CD1c-positive myeloid dendritic cell (primary cell): ENCODE results near the gene STXBP6.
"Not testable (repeated sequence)": the region's sequence is repeated elsewhere in the genome, so short reads cannot be mapped to it uniquely, and the experiment has no call there.

ENCODE experiments used
- DNase-seq: peaks from one replicate; pipeline ENCODE4 v3.0.0-alpha.2; 2016; ENCODE audit errors: extremely low spot score

Gene STXBP6

DNA sequence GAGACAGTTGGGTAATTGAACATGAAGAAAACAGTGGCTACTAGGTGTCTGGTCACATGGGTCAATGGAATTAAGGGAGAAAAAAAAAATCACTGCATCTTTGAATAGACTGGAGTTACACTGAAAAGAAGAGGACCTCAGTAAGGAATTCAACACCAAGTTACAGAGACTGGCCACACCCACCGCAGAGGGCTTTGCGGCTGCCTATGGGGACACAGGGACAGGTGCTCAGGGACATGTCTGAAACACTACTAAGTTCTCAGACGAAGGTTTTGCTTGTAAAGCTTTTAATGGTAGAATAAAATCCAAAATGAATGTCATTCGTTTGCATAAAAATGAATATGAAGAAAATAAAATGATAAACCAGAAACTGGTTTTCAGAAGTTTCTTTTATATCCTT lies 93.8 kb downstream of the STXBP6 start:
- no peak for DNase-seq

DNA sequence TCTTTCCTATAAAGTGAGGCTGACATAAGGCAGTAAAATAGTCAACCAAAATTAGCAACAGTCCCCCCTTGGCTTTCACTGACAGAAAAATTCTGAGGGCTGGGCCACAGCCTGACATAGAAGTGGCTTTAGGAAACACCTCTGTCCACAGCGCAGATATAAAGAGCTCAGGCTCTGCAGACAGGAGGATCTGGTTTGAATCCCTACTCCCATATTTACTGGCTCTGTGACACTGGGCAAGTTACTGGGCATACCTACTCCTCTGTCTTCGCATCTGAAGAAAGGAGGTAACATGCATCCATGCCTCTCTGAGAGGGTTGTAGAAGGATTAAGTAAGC lies 95.3 kb downstream of the STXBP6 start:
- DNase-seq, result no peak

DNA sequence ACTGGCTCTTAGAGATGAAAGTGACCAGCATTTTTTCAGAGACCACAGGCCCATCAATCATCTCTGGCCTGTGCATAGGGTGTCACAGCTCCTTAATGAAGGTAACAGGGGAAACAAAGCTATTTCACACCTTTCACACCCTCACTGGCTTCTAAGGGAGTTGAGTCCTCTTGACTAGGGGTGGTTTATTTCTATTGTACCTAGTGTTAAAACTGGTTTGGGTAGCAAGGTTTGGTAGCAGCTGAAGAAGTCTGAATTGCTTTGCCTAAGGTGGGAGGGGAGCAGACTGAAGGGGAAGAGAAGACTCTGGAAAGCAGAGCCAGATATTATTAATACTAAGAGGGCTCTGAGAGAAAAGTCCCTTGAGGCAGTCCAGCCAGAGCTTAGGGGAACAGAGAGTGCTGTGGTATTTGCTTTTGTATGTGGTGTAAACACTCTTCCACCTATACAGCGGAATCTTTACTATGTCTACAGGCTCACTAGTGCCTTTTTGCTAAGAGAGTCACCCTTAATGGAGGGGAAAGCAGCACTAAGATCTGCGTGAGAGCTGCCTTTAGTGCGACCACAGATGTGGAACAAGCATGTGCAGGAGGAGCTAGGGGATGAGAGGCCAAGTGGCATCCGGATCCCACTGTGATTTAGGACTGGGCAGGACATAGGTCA lies 95.8 kb downstream of the STXBP6 start:
- no peak for DNase-seq

DNA sequence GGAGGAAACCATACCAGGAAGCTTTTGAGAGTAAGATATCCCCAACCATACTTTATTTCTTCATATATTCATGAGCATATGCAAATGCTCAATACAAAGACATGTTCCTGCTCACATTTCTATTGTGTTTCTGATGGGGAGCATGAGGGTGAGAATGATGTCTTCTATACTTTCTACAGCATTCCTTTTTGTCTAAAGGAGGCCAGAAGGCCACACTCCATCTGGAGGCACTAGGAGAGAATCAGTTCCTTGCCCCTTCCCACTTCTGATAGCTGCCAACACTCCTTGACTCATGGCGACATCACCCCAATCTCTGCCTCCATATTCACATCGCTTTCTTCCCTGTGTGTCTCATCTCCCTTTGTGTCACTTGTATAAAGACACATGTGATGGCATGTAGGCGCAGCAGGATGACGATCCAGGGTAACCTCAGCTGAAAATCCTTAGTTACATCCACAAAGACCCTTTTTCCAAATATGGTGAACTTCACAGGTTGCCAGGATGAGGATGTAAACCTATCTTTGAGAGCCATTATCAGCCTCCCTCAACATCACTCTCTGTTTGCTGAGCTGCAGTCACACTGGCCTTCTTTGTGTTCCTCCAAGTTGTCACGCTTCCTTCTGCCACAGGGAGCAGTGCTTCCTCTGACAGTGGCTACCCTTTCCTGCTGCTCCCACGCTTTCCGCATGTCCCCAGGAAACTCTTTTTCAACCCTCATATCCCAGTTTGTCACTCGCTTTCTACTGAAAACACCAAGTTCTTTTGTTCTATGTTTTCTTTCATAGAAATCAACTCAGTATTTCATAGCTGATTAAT lies 96.9 kb downstream of the STXBP6 start:
- no peak for DNase-seq

DNA sequence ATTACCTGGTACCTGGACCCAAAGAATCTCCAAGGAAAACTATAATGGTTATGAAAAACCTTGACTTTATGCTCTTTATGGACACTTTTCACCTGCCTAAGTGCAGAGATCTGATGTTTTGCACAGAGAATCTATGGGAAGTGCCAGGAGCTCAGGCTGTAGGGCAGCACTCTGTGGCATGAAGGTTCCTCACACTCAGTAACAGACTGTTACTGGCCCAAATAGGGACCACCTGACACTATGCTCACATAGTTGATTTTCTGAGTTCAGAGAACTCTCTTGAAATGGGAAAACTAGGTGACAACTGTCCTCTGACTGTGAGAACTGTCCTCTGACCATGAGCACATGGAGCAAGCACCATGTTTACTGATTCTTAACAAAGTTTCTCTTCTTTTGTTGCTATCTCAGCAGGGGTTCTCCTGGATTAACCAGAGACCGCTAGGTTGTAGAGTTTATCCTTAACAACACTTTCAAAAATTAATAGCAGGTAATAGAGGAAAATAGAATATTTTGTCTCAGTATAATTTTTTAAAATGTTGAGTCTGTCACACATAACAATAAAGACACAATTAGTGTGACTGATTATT lies 101.6 kb downstream of the STXBP6 start:
- DNase-seq, result no peak

DNA sequence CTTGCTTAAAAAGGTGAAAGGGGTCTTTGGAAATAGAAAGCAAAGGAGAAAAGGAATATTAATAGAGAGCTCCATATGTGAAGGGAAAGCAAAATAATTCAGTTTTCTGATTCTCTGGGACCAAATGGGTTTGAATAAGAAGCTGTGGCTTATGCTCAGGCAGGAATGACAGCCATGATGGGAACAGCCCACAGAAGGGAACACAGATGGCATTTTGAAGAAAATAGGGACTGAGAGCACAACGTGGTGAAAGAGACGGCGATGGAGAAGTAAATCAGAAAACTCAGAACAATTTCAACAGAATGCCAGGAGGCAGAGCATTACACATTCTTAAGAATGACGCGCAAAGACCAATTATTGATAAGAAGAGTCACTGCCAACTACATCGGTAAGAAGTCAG lies 102.8 kb downstream of the STXBP6 start:
- no peak for DNase-seq

DNA sequence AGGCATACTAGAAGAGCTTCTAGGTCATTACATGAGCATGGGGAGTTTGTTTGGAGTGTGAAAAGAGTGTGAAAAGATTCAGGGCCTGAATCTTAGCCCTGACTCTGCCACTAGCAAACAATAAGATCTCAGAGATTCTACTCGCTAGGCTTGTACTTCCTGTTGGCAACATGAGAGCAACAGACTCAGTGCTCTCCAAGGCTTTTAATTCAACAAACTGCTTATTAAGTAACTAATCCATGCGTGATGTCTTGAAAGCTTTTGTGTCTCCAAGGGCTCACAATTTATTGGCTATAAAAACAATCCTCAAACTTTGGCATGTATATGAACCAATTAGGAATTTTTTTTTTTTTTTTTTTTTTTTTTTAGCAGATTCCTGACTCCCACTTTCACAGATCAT lies 105.1 kb downstream of the STXBP6 start:
- DNase-seq, result no peak

DNA sequence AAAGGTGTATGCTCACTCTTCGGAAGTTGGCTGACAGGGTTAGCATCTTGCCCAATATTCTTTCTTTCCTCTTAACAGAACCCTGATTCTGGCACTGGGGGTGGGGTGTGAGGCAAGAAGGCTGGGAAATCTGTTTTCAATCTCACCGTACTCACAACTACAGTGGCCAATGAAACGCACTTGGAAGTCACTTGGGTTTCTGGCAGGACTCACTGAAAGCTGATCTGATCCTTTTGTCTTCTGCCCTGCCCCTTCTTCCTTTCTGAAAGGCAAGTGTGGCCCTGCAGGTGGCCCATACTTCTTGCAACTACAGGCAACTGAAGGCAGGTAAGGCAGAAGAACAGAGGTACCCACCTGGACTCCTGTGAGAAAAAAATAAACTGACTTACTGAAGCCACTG lies 106.9 kb downstream of the STXBP6 start:
- DNase-seq, result no peak

DNA sequence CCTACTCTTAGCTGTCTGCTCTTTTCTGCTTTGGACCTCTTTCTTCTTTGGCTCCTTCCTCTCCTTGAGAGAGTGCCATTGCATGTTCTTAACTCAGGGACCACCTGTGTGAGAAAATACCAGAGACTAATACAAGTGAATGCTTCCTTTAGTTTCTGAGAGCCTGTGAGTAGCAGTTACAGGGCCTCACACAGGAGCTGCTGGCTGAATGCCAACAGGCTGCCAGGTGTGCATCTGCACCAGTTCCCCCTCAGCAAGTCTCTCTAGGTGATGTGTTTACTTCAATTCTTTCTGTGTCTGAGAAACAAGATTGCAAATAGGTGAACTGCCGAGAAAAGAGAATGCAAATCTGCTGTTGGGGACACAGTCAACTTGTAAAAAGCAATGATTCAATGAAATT lies 108.2 kb downstream of the STXBP6 start:
- DNase-seq, result no peak

DNA sequence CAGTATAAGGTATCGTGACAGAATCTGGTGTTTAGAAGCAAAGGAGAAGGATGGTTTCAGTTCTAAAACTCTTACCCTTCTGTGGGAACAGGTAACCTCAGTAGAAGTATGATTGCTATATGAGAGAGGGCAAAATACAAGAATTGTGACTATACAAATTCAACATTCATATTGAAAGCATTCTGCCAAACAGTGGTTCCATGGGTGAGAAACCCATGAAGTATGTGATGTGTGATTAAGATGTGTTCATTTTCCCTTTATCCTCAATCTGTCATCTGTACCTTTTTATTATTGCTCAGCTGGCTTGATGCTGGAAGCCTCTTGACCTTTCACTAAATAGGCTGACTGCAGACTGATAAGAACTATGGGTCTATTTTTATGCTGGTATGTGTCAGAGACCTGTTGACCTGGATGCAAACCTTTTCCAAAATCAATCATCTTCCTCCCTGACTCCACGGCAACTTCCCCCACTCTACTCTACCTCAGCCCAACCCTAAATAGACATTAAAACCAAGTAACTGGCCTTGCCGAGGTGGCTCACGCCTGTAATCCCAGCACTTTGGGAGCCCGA lies 109.6 kb downstream of the STXBP6 start:
- DNase-seq, result no peak

DNA sequence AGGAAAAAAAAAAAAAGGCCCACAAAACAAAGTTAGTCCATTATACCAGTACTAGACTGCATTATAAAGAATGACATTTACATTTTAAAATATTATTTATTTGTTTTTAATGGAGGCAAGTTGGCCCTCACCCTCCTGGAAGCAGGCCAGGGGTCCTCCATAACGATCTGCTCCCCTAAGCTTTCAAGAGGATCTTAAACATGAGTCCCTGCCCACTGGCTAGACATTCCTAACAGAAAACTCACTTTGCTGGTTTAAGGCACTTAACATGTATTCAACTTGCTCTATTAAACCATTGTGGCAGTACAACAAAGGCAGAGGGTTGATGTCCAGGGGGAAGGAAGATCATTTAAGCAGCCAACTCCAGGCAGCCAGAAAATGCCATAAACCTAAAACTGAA lies 111.4 kb downstream of the STXBP6 start:
- DNase-seq, result no peak

DNA sequence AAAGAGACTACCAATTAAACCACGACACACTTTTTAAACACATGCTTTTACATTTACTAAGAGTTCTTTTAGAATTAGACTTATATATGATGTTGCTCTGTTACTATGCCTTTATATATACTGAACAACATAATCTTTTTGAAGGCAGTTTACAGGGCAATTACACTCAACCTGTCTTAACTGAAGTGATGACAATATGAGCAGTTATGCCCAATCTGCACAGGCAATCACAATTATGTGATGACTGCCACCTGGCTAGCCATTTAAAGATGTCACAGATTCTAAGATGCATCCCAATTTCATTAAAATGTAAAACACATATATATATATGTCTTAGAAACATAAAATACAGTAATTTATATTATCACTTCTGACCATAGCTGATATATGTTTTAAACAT lies 112.6 kb downstream of the STXBP6 start:
- no peak for DNase-seq

DNA sequence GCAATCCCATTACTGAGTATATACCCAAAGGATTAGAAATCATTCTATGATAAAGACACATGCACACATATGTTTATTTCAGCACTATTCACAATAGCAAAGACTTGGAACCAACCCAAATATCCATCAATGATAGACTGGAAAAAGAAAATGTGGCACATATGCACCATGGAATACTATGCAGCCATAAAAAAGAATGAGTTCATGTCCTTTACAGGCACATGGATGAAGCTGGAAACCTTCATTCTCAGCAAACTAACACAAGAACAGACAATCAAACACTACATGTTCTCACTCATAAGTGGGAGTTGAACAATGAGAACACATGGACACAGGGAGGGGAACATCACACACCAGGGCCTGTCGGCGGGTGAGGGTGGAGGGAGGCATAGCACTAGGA lies 113.2 kb downstream of the STXBP6 start:
- not testable (repeated sequence) for DNase-seq

DNA sequence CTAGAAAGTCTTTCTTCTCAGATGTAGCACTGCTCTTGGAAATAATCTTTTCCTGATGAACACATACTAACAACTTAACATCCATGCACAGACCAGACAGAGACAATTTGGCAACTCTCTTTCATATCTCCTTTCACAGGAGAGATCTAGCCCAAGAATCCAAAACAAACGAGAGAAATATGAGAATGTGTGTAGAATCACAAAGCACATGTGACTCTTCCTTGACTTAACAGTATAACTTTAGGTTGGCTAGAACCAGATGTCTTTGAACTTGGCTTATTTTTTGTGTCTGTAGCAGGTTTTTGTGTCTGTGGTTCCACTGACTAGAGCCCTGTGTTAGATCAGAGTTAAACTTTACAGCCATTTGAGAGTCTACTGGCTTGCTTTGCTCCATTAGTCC lies 114.2 kb downstream of the STXBP6 start:
- DNase-seq, result no peak

DNA sequence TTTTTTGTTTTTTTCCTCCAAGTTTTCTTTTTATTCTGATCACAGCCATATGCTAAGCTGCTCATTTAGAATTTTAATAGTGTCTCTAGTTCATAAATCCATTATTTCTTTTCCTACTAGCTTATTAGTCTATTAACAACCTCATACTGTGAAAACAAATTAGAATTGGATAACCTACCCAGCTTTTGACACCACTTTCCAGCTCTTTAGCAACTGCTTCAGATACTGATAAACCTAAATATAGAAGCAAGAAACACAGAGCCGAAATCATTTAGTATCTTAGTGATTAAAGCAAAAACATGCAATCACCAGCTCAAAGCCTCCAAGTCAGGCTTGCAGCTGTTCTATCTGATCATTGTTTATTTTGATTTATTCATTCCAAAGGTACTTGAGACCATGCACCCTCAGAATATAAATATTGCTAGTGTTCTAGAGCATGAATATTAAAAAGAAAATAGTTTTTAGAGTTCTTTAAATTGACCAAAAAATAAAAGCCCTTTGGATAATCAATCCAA lies 121.5 kb downstream of the STXBP6 start:
- DNase-seq, result no peak

DNA sequence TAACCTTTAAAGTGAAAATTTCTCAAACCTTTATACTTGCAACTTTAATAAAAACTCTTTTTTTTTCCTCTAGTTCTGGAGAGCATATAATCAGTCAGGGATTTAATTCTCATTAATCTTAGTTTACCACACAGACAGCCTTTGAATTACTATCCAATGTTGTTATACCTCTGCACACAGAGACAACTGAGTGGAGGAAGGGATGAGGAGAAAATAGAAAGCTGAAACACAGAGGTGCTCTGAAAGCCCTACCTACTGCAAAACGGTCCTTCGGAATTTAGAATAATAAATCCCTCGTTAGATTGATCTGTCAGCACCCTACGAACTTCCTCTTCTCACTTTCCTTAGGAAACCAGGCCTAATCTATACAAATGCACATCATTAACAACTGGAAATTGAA lies 122.1 kb downstream of the STXBP6 start:
- no peak for DNase-seq

DNA sequence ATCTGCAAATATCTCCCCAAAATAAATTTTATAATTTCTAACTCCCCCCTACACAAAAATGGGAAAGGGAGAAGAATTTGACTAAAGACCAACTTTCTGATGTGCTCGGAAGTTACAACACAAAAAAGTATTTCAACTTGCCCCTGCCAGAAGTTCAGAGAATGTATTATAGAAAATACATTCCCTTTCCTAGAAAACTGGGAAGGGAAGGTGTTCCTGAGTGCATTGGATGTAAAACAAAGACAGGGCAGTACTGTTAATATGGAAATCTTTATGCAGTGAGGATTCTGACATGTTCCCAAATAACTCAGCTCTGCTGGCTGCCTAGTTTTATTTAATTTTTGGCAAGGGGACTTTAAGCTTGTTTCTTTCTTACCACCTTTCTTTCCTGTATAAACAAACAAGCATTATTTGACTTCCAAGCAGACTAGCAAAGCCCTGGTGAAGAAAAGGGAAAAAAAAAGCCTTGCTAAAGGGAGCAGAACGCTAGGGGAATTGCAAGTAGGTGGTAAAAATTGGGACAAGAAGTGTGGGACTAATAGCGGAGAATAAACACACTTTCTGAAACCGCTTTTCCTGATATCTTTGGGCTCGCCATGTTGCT lies 124.1 kb downstream of the STXBP6 start:
- DNase-seq, result no peak

DNA sequence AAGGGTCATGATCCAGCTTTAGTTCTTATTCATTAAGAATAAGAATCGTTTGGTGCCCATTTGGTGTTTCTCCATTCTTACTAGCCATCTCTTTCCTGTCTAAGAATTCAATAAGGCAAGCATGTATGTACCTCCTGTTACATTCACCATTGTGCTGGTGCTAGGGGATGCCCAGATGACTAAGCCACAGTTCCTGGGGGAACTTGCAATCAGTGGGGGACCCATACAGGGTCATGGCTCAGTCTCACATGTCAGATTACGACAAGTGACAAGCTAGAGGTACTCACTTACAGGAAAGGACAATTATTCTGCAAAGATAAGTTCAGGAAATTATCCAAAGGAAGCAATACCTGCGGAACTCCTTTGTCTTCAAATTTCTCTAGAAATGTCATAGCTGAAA lies 125.4 kb downstream of the STXBP6 start:
- DNase-seq, result no peak

DNA sequence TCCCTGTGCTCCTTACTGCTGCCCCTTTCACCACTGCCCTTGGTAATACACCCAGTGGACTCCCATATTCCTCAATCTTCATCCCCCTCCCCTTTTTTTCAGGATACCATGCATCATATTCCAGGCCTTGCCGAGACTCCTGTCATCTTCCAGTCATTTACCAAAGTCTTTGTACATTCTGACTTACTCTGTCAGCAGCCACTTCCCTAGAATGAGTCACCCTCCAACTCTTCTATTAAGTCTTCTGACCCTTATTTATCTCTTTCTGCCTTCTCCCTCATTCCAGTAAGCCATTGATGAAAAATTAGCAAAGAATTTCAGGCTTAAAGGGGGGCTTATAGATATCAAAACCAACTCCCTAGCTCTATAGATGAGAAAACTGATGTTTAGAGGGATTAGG lies 128.0 kb downstream of the STXBP6 start:
- DNase-seq, result no peak

DNA sequence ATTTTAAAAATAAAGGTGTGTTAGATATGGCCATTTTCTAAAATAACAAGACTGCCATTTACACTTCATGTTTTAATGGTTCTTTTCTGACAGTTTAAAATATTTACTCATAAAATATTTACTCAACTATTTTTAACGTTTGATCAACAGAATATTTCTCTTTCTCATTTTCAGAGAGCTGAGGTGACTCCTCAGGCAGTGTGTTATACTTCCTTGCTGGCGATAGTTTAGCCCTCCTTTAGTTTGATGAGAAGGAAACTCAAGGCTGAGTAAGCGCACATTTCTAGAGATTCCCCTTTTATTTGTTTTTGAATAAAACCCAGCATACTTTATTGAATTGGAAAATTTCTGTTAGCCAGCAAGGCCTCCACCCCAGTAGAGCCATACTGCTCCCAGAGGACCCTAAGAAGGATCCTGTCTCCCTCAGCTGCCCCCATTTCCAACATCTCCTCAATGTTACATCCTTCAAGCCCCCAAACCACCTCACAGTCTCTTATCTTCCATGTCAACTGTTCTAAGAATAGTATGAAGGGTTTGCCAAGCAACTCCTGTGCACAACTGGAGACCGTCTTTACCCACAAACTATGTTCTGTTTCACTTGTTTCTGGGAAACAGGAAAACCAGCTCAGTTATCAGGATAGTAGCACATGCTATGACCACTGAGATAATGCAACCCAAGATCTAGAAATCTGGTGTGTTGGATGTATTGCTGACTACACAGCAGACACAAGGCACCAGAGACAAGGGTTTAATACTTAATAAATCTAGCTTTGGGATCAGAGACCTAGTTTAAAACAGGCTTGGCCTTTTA lies 129.5 kb downstream of the STXBP6 start:
- no peak for DNase-seq

DNA sequence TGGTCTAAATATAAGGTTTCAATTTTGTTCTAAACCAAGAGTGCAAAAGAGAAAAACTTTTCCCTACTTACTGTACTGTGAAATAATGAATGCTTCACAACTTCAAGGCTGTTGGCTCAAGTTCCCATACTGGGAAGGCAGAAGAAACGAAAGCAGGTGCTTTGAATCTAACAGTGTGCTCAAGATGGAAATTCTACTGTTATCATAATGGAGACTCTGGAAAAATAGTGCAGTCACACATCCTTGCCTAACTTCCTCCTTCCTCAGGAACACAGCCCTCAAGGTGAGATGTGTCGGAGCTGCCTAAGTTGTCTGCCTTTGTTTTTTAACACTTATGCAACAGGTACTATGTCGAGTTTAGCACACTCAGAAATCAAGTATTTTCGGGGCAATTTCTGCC lies 131.1 kb downstream of the STXBP6 start:
- no peak for DNase-seq
